ENCODE data around the gene LAMB3. TPM values are rescaled to one million over a fixed set of nuclear protein-coding genes. Genes with fewer than 3 reads are reported as not detected.

Gene LAMB3
- total and polyA plus RNA-seq, 3 donors from 2014 or later, result 1.6 to 2.0 (median 1.7) TPM

DNA sequence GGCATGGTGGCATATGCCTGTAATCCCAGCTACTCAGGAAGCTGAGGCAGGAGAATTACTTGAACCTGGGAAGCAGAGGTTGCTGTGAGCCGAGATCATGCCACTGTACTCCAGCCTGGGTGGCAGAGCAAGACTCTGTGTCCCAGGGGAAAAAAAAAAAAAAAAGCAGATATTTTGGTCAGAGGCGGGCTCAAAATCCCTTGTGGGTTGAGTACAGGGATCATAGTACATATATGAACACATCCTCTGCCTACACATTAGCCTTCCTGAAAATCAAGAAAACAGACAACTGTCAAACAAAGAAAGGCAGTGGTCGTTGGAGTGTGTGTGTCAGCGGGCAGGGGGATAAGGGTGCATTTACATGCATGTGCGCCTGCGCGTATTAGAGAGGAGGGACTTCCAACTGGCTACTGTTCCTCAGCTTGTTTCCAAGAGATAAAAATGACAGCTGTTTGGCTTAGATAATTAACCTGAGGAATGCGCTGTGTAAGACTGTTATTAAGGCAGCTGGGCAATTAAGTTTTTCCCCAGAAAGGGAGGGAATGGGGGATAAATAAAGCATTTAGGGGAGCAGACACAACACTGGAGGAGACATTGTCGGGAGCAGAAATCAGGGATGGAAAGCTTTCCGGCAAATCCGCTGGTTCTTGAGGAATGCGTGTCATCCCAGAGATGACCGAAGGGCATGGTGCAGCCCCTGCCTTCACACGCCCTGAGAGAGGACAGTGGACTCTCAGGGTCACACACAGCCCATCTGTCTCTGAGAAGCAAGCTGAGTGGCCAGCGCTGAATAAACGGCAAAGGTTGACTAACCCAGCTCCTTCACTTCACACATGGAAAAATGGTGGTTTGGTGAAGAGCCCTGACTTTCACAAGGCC lies 6.4 kb downstream of the LAMB3 start:
- no peak for DNase-seq
- Histone ChIP-seq H3K27ac (no peak overlapping the region), H3K36me3 (ENCODE audit: low read depth, missing control alignments) (no peaks in the 10 kb centered on the region), H3K9me3 (no peaks in the 10 kb centered on the region), H3K4me3 (no peak overlapping the region), H3K27me3 (no peaks in the 10 kb centered on the region), H3K4me1 (peaks cover 41% of the 10 kb centered on the region)
- no peak for TF ChIP-seq POLR2A (IDR thresholded peaks at IDR 0.05)
- TF ChIP-seq, protein P1, sequence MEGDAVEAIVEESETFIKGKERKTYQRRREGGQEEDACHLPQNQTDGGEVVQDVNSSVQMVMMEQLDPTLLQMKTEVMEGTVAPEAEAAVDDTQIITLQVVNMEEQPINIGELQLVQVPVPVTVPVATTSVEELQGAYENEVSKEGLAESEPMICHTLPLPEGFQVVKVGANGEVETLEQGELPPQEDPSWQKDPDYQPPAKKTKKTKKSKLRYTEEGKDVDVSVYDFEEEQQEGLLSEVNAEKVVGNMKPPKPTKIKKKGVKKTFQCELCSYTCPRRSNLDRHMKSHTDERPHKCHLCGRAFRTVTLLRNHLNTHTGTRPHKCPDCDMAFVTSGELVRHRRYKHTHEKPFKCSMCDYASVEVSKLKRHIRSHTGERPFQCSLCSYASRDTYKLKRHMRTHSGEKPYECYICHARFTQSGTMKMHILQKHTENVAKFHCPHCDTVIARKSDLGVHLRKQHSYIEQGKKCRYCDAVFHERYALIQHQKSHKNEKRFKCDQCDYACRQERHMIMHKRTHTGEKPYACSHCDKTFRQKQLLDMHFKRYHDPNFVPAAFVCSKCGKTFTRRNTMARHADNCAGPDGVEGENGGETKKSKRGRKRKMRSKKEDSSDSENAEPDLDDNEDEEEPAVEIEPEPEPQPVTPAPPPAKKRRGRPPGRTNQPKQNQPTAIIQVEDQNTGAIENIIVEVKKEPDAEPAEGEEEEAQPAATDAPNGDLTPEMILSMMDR (IDR thresholded peaks at IDR 0.05), result no peak
- 55 to 63% methylated on average over 16 of the region's 16 CpGs for WGBS, 2 donors
- intact Hi-C loops (cut with DNase I; ENCODE audit: low total_unique reads), result no loop called here

- Histone ChIP-seq H3K4me3 (no peak overlapping the region), H3K27ac (peak overlapping the region; percentile 5 to 58), H3K9me3 (no peaks in the 10 kb centered on the region), H3K36me3 (ENCODE audit: low read depth, missing control alignments) (no peaks in the 10 kb centered on the region), H3K4me1 (peaks cover 36% of the 10 kb centered on the region), H3K27me3 (no peaks in the 10 kb centered on the region)
- WGBS, 2 donors, result 4 to 43% methylated on average over 2 of the region's 2 CpGs
- TF ChIP-seq, protein P1 (IDR thresholded peaks at IDR 0.05), result no peak
- TF ChIP-seq POLR2A (IDR thresholded peaks at IDR 0.05), result no peak
- intact Hi-C loops (cut with DNase I; ENCODE audit: low total_unique reads), result no loop called here
- DNase-seq, result peak; percentile 67
Measured at GRCh38 chr1:209643285-209644020, 8.8 kb downstream of the LAMB3 start.

GRCh38 chr1:209642816-209643215 lies 9.4 kb downstream of the LAMB3 start:
- 60 to 61% methylated on average over 3 of the region's 3 CpGs for WGBS, 2 donors
- no peaks in the 10 kb centered on the region for H3K27me3 ChIP-seq
- H3K4me1 ChIP-seq, result peaks cover 29% of the 10 kb centered on the region
- intact Hi-C loops (cut with DNase I; ENCODE audit: low total_unique reads), result no loop called here
- no peak overlapping the region for H3K4me3 ChIP-seq
- H3K36me3 ChIP-seq (ENCODE audit: low read depth, missing control alignments), result no peaks in the 10 kb centered on the region
- DNase-seq, result no peak
- peak overlapping the region; percentile 5 to 58 for H3K27ac ChIP-seq
- H3K9me3 ChIP-seq, result no peaks in the 10 kb centered on the region
- TF ChIP-seq, protein P1 (IDR thresholded peaks at IDR 0.05), result no peak
- no peak for TF ChIP-seq POLR2A (IDR thresholded peaks at IDR 0.05)

DNA sequence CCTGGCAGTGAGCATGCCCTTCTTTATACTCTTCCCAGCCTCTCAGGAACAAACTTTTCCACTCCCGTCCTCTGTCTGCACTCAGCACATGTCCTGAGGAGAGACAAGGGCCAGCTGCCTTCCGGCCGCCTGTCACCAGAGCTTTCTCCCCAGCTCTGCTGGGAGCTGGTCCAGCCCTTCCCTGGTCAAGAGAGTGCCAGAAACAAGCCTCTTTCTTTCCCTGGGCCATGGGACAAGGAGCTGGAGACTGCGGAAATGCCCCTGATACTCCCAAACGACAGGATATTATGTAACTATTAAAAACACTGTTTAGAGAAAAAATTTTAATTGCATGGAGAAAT lies 10.4 kb downstream of the LAMB3 start:
- intact Hi-C loops (cut with DNase I; ENCODE audit: low total_unique reads), result no loop called here
- H3K9me3 ChIP-seq, result no peaks in the 10 kb centered on the region
- peak; percentile 82 for DNase-seq
- 27 to 36% methylated on average over 5 of the region's 5 CpGs for WGBS, 2 donors
- peaks cover 28% of the 10 kb centered on the region for H3K4me1 ChIP-seq
- TF ChIP-seq, protein P1 (IDR thresholded peaks at IDR 0.05), result no peak
- TF ChIP-seq POLR2A (IDR thresholded peaks at IDR 0.05), result no peak
- H3K27ac ChIP-seq, result peak overlapping the region in 1 of 2 donors; percentile 61
- H3K4me3 ChIP-seq, result no peak overlapping the region
- H3K36me3 ChIP-seq (ENCODE audit: low read depth, missing control alignments), result no peaks in the 10 kb centered on the region
- H3K27me3 ChIP-seq, result no peaks in the 10 kb centered on the region

All from testis (tissue), 3 donors.